HG03442 (cell line): ENCODE results near the gene FIZ1.
"Not testable (repeated sequence)": the region's sequence is repeated elsewhere in the genome, so short reads cannot be mapped to it uniquely, and the experiment has no call there.

Experiments
- ATAC-seq: cut with Tn5 transposase; IDR thresholded peaks from one replicate; pipeline ENCODE4 v1.9.1; 2021; ENCODE audit warnings: mild to moderate bottlenecking, moderate library complexity; ENCODE audit not compliant: unreplicated experiment

The FIZ1 gene

DNA sequence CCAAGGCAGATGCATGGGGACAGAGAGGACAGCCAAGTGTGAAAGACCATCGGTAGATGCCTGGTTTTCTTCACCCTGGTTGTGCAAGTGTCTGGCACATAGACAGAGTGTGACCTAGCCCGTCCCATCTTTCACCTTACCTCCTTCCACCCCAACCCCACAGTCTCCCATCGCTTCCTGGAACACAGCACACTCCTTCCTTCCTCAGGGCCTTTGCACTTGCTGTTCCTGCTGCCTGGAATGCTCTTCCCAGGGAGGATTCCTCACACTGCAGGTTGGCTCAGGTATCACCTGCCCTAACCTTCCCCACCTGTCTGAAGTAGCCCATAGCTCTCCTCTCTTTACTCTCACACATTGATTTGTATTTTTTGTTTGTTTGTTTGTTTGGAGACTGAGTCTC lies 3.0 kb downstream of the FIZ1 start:
- ATAC-seq = no peak

GRCh38 chr19:55594996-55595545 lies 4.2 kb downstream of the FIZ1 start:
- ATAC-seq = no peak

DNA sequence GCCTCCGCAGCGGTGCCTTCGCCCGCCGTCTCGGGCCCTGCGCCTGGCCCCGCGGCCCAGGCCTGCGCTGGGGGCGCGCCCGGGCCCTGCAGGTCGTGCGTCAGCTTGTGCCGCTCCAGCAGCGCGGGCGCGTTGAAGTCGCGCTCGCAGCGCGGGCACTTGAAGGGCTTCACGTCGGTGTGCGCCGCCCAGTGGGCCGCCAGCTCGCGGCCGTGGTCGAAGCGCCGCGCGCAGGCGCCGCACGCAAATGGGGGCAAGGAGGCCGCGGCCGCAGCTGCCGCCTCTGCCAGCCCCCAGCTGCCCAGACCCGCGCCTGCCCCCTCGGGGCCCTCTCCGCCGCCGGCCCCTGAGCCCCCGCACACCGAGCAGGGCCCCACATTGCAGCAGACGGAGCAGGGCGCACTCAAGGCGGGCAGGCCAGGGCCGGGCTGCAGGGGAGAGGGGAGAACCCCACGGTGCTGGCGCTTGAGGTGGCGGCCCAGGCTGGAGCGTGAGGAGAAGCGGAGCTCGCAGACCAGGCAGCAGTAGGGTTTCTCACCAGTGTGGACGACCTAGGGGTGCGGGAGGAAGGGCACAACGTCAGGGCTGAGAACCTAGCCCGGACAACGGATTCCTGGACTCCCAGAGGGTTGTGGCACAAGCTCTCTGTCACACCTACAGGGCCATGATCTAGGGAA lies 6.1 kb downstream of the FIZ1 start:
- no peak for ATAC-seq

- no peak for ATAC-seq
Observed at GRCh38 chr19:55592391-55593090, 6.8 kb downstream of the FIZ1 start.

DNA sequence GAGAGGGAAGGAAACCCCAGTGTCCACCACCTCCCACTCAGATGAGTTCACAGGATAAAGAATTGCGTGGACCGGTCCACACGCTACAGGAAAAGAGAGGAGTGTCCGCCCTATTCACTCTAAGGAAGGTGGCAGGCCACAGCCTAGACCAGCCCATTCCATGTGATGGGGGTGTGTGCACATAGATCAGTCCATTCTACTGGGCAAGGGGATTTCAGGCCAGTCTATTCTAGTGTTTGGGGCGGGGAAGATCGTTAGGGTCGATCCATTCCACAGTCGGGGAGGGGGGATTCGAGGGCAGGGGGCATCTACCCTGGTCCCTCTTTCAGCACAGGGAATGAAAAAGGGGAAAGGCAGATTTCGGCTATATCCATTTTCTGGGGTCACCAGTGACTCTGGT lies 7.8 kb downstream of the FIZ1 start:
- no peak for ATAC-seq

- ATAC-seq = no peak
Observed at GRCh38 chr19:55590617-55591016, 8.7 kb downstream of the FIZ1 start.

- no peak for ATAC-seq
Observed at GRCh38 chr19:55590109-55590508, 9.2 kb downstream of the FIZ1 start.

DNA sequence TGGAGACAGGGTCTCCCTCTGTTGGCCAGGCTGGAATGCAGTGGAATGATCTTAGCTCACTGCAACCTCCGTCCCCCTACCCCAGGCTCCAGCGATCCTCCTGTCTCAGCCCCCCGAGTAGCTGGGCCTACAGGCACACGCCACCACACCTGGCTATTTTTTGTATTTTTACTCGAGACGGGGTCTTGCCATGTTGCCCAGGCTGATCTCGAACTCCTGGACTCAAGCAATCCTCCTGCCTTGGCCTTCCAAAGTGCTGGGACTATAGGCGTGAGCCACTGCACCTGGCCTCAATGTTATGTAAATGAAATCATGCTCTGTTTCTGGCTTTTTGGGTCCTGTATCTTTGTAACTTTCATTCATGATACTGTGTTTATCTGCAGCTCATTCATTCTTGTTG lies 10.6 kb downstream of the FIZ1 start:
- no peak for ATAC-seq

DNA sequence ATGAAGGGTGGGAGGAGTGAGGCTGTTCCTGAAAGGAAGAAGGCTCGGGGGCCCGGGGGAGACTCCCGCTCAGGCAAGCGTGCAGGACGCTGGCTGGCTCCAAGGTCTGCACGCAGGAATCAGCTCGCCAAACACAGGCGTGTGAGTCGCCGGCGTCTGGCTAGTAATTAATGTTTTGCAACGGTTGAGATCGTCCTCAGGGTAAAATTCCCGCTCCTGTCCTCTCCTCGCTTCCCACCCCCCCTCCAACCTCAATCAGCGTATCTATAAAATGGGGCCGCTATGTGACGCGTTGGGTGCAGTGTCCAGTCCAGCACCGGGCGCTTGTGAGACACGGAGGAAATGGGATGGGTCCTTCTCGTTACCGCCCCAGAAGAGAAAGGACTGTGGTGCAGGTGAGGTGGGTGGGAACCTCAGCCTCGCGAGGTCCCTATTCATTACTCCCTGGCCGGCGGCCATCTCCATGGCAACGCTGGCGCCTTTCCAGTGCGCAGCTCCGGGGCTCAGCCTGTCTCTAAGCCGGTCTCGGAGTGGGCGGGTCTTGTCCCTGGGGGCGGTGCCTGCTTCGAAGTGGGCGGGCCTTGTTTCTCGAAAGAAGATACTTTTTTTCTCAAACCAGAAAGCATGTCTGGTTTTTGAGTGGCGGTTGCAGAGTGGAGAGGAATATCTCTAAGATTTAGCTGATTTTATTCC lies 12.2 kb downstream of the FIZ1 start:
- ATAC-seq = peak; percentile 92

- ATAC-seq = no peak
Observed at GRCh38 chr19:55585658-55586339, 13.5 kb downstream of the FIZ1 start.

DNA sequence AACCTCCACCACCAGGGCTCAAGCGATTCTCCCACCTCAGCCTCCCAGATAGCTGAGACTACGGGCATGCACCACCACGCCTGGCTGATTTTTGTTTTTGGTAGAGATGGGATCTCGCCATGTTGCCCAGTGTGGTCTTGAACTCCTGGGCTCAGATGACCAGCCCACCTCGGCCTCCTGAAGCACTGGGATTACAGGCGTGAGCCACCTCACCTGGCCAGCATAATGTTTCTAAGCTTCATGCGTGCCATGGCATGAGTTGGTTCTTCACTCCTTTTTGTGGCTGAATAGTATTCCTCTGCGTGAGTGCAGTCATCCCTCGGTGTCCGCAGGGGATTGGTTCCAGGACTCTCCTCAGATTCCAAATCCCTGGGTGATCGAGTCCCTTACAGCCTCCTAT lies 14.4 kb downstream of the FIZ1 start:
- ATAC-seq = no peak

- not testable (repeated sequence) for ATAC-seq
Observed at GRCh38 chr19:55583897-55584296, 15.4 kb downstream of the FIZ1 start.

DNA sequence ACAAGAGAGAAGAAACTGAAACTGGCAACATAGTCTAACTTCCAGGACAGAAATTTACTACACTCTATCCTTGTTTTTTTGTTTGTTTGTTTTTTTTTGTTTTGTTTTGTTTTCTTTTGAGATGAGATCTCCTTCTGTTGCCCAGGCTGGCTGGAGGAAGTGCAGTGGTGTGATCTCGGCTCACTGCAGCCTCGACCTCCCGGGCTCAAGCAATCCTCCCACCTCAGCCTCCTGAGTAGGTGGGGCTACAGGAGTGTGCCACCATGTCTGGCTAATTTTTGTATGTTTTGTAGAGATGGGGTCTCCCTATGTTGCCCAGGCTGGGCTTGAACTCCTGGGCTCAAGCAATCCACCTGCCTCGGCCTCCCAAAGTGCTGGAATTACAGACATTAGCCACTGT lies 17.0 kb downstream of the FIZ1 start:
- not testable (repeated sequence) for ATAC-seq

DNA sequence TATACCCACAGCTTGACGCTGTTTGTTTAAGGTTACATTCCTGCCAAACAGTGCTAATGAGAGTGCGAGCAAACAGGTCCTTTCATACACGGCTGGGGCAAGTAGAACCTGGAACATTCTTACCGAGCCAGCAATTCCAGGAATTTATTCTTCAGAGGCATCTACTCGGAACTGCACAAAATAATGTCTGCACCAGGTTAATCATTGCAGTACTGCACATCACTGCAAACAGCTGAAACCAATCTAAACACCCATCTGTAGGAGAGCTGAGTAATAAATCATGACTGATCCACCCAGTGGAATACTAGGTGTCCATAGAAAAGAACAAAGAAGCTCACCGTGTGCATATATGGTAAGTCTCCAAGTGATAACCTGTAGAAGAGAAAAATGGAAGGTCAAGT lies 17.5 kb downstream of the FIZ1 start:
- no peak for ATAC-seq

DNA sequence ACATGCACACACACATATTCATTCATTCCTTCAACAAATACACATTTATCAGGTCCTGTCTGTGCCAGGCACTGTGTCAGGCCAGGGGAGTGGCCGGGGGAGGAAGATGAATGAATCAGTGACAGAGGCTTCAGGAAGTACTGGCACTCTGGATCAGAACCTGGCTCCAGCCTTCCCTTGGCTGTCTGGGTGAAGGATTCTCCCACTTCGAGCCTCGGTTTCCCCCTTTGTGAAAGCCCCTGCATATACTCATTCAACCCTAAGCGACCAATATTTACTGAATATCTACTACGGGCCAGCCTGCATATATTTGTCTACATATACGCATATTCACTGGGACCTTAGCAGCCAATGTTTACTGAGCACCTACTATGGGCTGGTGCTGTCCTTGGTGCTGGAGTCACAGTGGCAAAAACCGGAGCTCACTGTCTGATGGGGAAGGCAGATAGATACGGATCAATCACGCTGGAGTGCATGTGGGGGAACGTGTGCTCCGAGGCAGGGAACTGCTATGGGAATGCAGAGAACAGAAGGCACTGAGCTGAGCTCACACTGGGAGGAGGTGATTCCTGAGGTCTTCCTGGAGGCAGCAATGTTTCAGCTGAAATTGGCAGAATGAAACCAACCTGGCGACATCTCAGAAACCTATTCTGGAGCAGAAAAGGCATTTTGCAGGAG lies 18.0 kb downstream of the FIZ1 start:
- no peak for ATAC-seq

DNA sequence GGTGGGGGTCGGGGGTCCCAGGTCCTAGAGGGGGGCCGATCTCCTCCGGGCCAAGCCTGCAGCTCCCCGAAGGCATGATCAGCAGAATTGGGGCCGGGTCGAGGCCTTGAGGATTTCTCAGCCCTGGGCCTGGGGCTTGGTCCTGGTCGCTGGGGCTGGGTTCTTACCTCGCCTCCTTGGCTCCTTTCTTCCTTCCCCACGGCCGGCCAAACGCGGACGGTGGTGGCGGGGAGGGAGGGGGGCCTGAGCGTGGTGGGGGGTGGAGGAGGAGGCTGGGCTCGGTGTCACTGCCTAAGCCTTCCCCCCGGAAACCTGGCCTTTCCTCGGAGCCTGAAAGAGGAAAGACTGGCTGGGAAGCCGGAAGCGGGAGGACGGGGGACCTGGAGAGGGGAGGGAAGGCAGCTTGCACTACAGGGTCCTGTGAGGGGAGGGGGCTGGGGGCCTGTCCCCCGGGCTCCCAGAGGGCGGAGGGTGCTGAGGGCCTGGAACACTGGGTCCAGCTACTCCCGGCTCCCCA lies 18.6 kb downstream of the FIZ1 start, which contains the start of gene ZNF579:
Gene ZNF579 (minus strand): TSS at position 221 of the 517 bp plus-strand sequence. CDS start 1,209 bp downstream, outside the sequence.
- ATAC-seq = no peak

GRCh38 chr19:55579766-55580621 lies 19.3 kb downstream of the FIZ1 start:
- ATAC-seq = no peak

GRCh38 chr19:55578761-55579747 lies 20.3 kb downstream of the FIZ1 start:
- no peak for ATAC-seq
